ENCODE measurements around the gene CDK9.

The CDK9 gene

GRCh38 chr9:127805620-127806019, 19.8 kb downstream of the CDK9 start:
- in situ Hi-C loops (cut with HindIII; ENCODE audit: low pct_ligation_motif_present, low sequenced_read_pairs), result no loop called here
- H3K27ac ChIP-seq, result no peak overlapping the region
- H3K36me3 ChIP-seq (replicated peaks), result peaks cover 38% of the 10 kb centered on the region
- no peak for DNase-seq
- TF ChIP-seq CTCF (IDR thresholded peaks at IDR 0.05; ENCODE audit: low read depth, low read length, missing control alignments), result peak; percentile 78
- H3K4me3 ChIP-seq (ENCODE audit: low read depth, low read length), result no peak overlapping the region
- H3K27me3 ChIP-seq (replicated peaks), result no peaks in the 10 kb centered on the region

GRCh38 chr9:127806871-127807270, 21.0 kb downstream of the CDK9 start:
- Histone ChIP-seq H3K4me3 (ENCODE audit: low read depth, low read length) (no peak overlapping the region), H3K36me3 (replicated peaks) (peaks cover 42% of the 10 kb centered on the region), H3K27me3 (replicated peaks) (no peaks in the 10 kb centered on the region), H3K27ac (no peak overlapping the region)
- DNase-seq, result no peak
- no peak for TF ChIP-seq CTCF (IDR thresholded peaks at IDR 0.05; ENCODE audit: low read depth, low read length, missing control alignments)
- in situ Hi-C loops (cut with HindIII; ENCODE audit: low pct_ligation_motif_present, low sequenced_read_pairs), result no loop called here

GRCh38 chr9:127808347-127809001, 22.6 kb downstream of the CDK9 start:
- peaks cover 54% of the 10 kb centered on the region for H3K36me3 ChIP-seq (replicated peaks)
- DNase-seq, result no peak
- no peaks in the 10 kb centered on the region for H3K27me3 ChIP-seq (replicated peaks)
- H3K4me3 ChIP-seq (ENCODE audit: low read depth, low read length), result no peak overlapping the region
- TF ChIP-seq CTCF (IDR thresholded peaks at IDR 0.05; ENCODE audit: low read depth, low read length, missing control alignments), result no peak
- in situ Hi-C loops (cut with HindIII; ENCODE audit: low pct_ligation_motif_present, low sequenced_read_pairs), result no loop called here
- H3K27ac ChIP-seq, result no peak overlapping the region

GRCh38 chr9:127809002-127809539, 23.2 kb downstream of the CDK9 start:
- TF ChIP-seq CTCF (IDR thresholded peaks at IDR 0.05; ENCODE audit: low read depth, low read length, missing control alignments), result no peak
- no peak for DNase-seq
- in situ Hi-C loops (cut with HindIII; ENCODE audit: low pct_ligation_motif_present, low sequenced_read_pairs), result no loop called here
- H3K27me3 ChIP-seq (replicated peaks), result no peaks in the 10 kb centered on the region
- no peak overlapping the region for H3K4me3 ChIP-seq (ENCODE audit: low read depth, low read length)
- no peak overlapping the region for H3K27ac ChIP-seq
- H3K36me3 ChIP-seq (replicated peaks), result peaks cover 56% of the 10 kb centered on the region

- Histone ChIP-seq H3K36me3 (replicated peaks) (peaks cover 63% of the 10 kb centered on the region), H3K4me3 (ENCODE audit: low read depth, low read length) (no peak overlapping the region), H3K27me3 (replicated peaks) (no peaks in the 10 kb centered on the region), H3K27ac (no peak overlapping the region)
- no peak for DNase-seq
- no peak for TF ChIP-seq CTCF (IDR thresholded peaks at IDR 0.05; ENCODE audit: low read depth, low read length, missing control alignments)
- in situ Hi-C loops (cut with HindIII; ENCODE audit: low pct_ligation_motif_present, low sequenced_read_pairs), result no loop called here
These were observed 23.9 kb downstream of the CDK9 start for GRCh38 chr9:127809540-127810377.
